Endothelial cell of umbilical vein (primary cell): ENCODE results near the gene SFTA2. TPM values are rescaled to one million over a fixed set of nuclear protein-coding genes. Genes with fewer than 3 reads are reported as not detected.
A peak's percentile ranks its signal among the peaks of the same experiment; 100 is the strongest.

Experiments
- BruUV-seq: library from RNA; stranded (reverse); fragments of 400-500 nt; replicated peaks from 2 replicates; lab custom pipeline; 2021; lab: Mats Ljungman, UMichigan
- CTCF ChIA-PET: fragments of 300-600, 350-600 bp; sonication (Branson Sonifier 250); formaldehyde crosslinking; loops from one replicate; lab custom pipeline; 2021; ENCODE audit warnings: antibody characterized with exemption, inconsistent platforms; lab: Charles Lee
- POLR2A ChIA-PET: fragments of 300-600, 350-600 bp; sonication (Branson Sonifier 250); formaldehyde crosslinking; loops from one replicate; lab custom pipeline; 2021; ENCODE audit warnings: antibody characterized with exemption, inconsistent platforms; lab: Charles Lee
- DNase-seq: peaks from one replicate; pipeline ENCODE4 v3.0.0-alpha.2; 2011; ENCODE audit warnings: low read depth, low spot score
- FAIRE-seq: peaks from 2 replicates; lab custom pipeline; 2011; peaks lifted over from hg19 to GRCh38; lab: Jason Lieb, UNC
- H2AFZ ChIP-seq: 2 replicates; pipeline ENCODE4 v1.6.0; 2012; ENCODE audit warnings: low read depth, low read length, control low read depth, inconsistent platforms
- H3K27ac ChIP-seq: 2 replicates; pipeline ENCODE4 v1.5.1; 2011; ENCODE audit warnings: low read depth, mild to moderate bottlenecking, control low read depth, low read length, moderate library complexity; ENCODE audit not compliant: insufficient read depth
- H3K27me3 ChIP-seq, 2 experiments: 2 replicates each; pipeline versions ENCODE4 v1.6.0 to v1.6.1; 2011; ENCODE audit warnings: low read length in 2 of 2, mixed read lengths in 1 of 2; ENCODE audit not compliant: control insufficient read depth in 2 of 2, insufficient read depth in 2 of 2
- H3K36me3 ChIP-seq, 2 experiments: 2 replicates in 1 of 2; 3 replicates in 1 of 2; pipeline ENCODE4 v1.5.1; 2011; ENCODE audit warnings: low read length in 2 of 2, mild to moderate bottlenecking in 1 of 2, moderate library complexity in 1 of 2; ENCODE audit not compliant: control insufficient read depth in 2 of 2, insufficient read depth in 2 of 2; ENCODE audit errors: extremely low read depth in 1 of 2
- H3K4me1 ChIP-seq: 3 replicates; pipeline ENCODE4 v1.5.1; 2011; ENCODE audit warnings: mild to moderate bottlenecking, low read length; ENCODE audit not compliant: control insufficient read depth, insufficient read depth; ENCODE audit errors: extremely low read depth
- H3K4me2 ChIP-seq: 2 replicates; pipeline ENCODE4 v1.6.1; 2011; ENCODE audit warnings: low read length, control low read depth, mixed read lengths; ENCODE audit not compliant: insufficient read depth
- H3K4me3 ChIP-seq, 3 experiments: fragments of 200-600 bp in 1 of 3; sonication (generic), shearing (Covaris generic) in 1 of 3; replicated peaks in 1 of 3; 2 replicates each; pipeline ENCODE4 v1.5.1; 2011 to 2016; ENCODE audit warnings: control low read depth in 3 of 3, low read length in 3 of 3, mild to moderate bottlenecking in 2 of 3, inconsistent platforms in 1 of 3, low read depth in 1 of 3, moderate library complexity in 1 of 3; ENCODE audit not compliant: insufficient read depth in 1 of 3
- H3K79me2 ChIP-seq: 2 replicates; pipeline ENCODE4 v1.6.0; 2012; ENCODE audit warnings: low read length, inconsistent platforms; ENCODE audit not compliant: control insufficient read depth, insufficient read depth
- H3K9ac ChIP-seq: replicated peaks from 2 replicates; pipeline ENCODE3; 2011; ENCODE audit warnings: low read length, control low read depth; ENCODE audit not compliant: insufficient read depth; ENCODE audit errors: extremely low read depth
- H3K9me1 ChIP-seq: replicated peaks from 3 replicates; pipeline ENCODE4 v1.6.0; 2011; ENCODE audit warnings: mild to moderate bottlenecking, low read length; ENCODE audit not compliant: control insufficient read depth, insufficient read depth; ENCODE audit errors: extremely low read depth
- H3K9me3 ChIP-seq: replicated peaks from 2 replicates; pipeline ENCODE4 v1.5.1; 2012; ENCODE audit warnings: low read length, inconsistent platforms; ENCODE audit not compliant: control insufficient read depth, insufficient read depth
- H4K20me1 ChIP-seq: replicated peaks from 2 replicates; pipeline ENCODE3; 2011; ENCODE audit warnings: mild to moderate bottlenecking, low read length; ENCODE audit not compliant: control insufficient read depth, insufficient read depth; ENCODE audit errors: extremely low read depth
- CTCF ChIP-seq, 2 donors: IDR thresholded peaks; 1 replicate in 1 of 2; 2 replicates in 1 of 2; pipeline ENCODE4 v1.5.1; 2011; ENCODE audit warnings: low read length in 2 of 2, mild to moderate bottlenecking in 2 of 2, moderate library complexity in 2 of 2, control low read depth in 1 of 2, inconsistent platforms in 1 of 2, low read depth in 1 of 2; ENCODE audit not compliant: insufficient read depth in 1 of 2; ENCODE audit errors: extremely low read depth in 1 of 2
- EZH2 ChIP-seq: IDR thresholded peaks from 2 replicates; pipeline ENCODE4 v1.6.1; 2012; ENCODE audit warnings: borderline replicate concordance, low read depth, mild to moderate bottlenecking, moderate library complexity, low read length, inconsistent platforms; ENCODE audit not compliant: severe bottlenecking
- FOS ChIP-seq: IDR thresholded peaks from 2 replicates; pipeline ENCODE4 v1.6.1; 2011; ENCODE audit warnings: mild to moderate bottlenecking, low read length, moderate library complexity, borderline replicate concordance; ENCODE audit not compliant: insufficient read depth
- GATA2 ChIP-seq: IDR thresholded peaks from 2 replicates; pipeline ENCODE4 v1.7.0; 2011; ENCODE audit warnings: low read depth, mild to moderate bottlenecking, moderate library complexity, mixed read lengths, low read length; ENCODE audit not compliant: insufficient read length, insufficient read depth
- JUN ChIP-seq: IDR thresholded peaks from 2 replicates; pipeline ENCODE4 v1.6.1; 2011; ENCODE audit warnings: borderline replicate concordance, low read depth; ENCODE audit not compliant: insufficient read length, insufficient read depth
- MAX ChIP-seq: IDR thresholded peaks from 2 replicates; pipeline ENCODE4 v1.6.1; 2011; ENCODE audit not compliant: insufficient read depth, insufficient read length
- MYC ChIP-seq: IDR thresholded peaks from one replicate; pipeline ENCODE4 v1.6.1; 2011; ENCODE audit warnings: mild to moderate bottlenecking, low read depth, low read length
- POLR2A ChIP-seq: IDR thresholded peaks from 2 replicates; pipeline ENCODE4 v1.6.1; 2012; ENCODE audit warnings: low read depth, mild to moderate bottlenecking, control low read depth, low read length
- POLR2AphosphoS5 ChIP-seq: IDR thresholded peaks from 2 replicates; pipeline ENCODE4 v1.6.1; 2012; ENCODE audit warnings: low read depth, mild to moderate bottlenecking, control low read depth, low read length, moderate library complexity; ENCODE audit not compliant: insufficient read depth
- dilution Hi-C: fragments of 300-500 bp; cut with MboI; formaldehyde crosslinking; loops from one replicate; pipeline ENCODE4 v1.15.0; 2019; ENCODE audit warnings: low sequenced_read_pairs; ENCODE audit not compliant: extremely low pct_ligation_motif_present
- intact Hi-C: fragments of 100-400 bp; cut with micrococcal nuclease; formaldehyde crosslinking; loops from one replicate; pipeline ENCODE4 v1.10.0; 2022
- polyA plus RNA-seq, 4 experiments: library from polyadenylated mRNA; depleted of rRNA in 3 of 4; stranded (reverse) in 3 of 4; unstranded in 1 of 4; fragments of >200 nt; gene quantifications; 2 replicates each; pipeline versions ENCODE4 v1.2.1 to v1.2.3, GENCODE V29; 2011 to 2012; ENCODE audit warnings: missing spikeins in 1 of 4
- total RNA-seq: library from RNA; stranded (reverse); gene quantifications from 2 replicates; pipeline ENCODE4 v1.2.3, GENCODE V29; 2021

SFTA2 gene
- total and polyA plus RNA-seq, 2 donors (not counting 3 experiments of a cell fraction or from before 2014, with no cell fraction given): not detected

- POLR2A ChIA-PET: no interaction called here
- Histone ChIP-seq H3K9me3 (no peaks in the 10 kb centered on the region), H3K27me3 (peaks cover 47 to 49% of the 10 kb centered on the region in 2 experiments), H3K79me2 (no peaks in the 10 kb centered on the region), H3K27ac (no peak overlapping the region), H3K4me2 (peak overlapping the region; percentile 72), H3K9me1 (no peaks in the 10 kb centered on the region), H4K20me1 (no peaks in the 10 kb centered on the region), H3K4me1 (peaks cover 5% of the 10 kb centered on the region), H3K36me3 (no peaks in the 10 kb centered on the region), H3K9ac (no peak overlapping the region), H3K4me3 (no peak overlapping the region), H2AFZ (peak overlapping the region; percentile 59)
- BruUV-seq: no TSS peak
- CTCF ChIA-PET: interaction anchor here (1.0 to 3.4 kb wide), 4 partner anchors 13 to 412 kb away, joined by 3 to 16 read pairs (median 6); no protein-coding TSS in a partner anchor
- TF ChIP-seq EZH2 (no peak), JUN (no peak), POLR2A (no peak), CTCF (IDR thresholded peaks at IDR 0.05; ENCODE audit: extremely low read depth in 1 of 2, insufficient read depth in 1 of 2, low read depth in 1 of 2, low read length in 2 of 2) (no peak), MAX (no peak), POLR2AphosphoS5 (no peak), GATA2 (no peak), FOS (no peak), MYC (no peak)
- DNase-seq (no peak), FAIRE-seq (no peak)
- dilution Hi-C loops (no loop called here), intact Hi-C loops (no loop called here)
These were observed 22.8 kb upstream of the SFTA2 start for GRCh38 chr6:30954631-30955366.
